ENCODE data around the gene MTHFSD.

DNA sequence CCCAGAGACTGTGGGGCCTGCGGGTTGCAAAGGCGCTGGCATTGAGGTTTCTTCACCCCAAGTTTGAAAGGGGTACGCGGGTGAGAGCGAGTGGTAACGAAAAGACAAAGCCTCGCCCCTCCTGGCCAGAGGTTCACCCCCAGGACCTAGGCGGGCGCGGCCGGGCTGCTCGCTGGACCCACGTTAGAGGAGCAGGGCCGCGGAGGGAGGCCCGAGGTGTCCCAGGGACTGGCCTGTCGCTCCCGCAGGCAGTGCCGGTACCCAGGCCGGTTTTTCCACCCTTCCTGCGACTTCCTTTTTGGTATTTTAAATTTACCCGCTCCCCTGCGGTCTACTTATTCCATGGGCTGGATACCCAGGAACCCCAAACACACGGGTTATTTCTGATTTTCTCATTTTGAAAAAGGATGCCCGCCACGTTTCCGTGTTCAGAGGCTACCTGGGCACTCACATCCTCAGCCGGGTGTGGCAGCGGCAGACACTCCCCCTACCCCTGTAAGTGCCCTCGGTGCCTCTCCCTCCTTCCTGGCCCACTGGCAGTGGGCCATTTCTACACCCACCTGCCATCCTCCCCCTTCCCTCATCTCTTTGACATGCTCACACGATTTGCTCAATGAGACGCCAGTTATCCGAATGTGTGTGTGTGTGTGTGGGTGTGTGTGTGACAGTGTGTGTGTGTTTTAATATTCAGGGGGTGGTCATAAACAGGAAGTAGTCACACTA lies 21.7 kb upstream of the MTHFSD start:
- TF ChIP-seq, protein P1, sequence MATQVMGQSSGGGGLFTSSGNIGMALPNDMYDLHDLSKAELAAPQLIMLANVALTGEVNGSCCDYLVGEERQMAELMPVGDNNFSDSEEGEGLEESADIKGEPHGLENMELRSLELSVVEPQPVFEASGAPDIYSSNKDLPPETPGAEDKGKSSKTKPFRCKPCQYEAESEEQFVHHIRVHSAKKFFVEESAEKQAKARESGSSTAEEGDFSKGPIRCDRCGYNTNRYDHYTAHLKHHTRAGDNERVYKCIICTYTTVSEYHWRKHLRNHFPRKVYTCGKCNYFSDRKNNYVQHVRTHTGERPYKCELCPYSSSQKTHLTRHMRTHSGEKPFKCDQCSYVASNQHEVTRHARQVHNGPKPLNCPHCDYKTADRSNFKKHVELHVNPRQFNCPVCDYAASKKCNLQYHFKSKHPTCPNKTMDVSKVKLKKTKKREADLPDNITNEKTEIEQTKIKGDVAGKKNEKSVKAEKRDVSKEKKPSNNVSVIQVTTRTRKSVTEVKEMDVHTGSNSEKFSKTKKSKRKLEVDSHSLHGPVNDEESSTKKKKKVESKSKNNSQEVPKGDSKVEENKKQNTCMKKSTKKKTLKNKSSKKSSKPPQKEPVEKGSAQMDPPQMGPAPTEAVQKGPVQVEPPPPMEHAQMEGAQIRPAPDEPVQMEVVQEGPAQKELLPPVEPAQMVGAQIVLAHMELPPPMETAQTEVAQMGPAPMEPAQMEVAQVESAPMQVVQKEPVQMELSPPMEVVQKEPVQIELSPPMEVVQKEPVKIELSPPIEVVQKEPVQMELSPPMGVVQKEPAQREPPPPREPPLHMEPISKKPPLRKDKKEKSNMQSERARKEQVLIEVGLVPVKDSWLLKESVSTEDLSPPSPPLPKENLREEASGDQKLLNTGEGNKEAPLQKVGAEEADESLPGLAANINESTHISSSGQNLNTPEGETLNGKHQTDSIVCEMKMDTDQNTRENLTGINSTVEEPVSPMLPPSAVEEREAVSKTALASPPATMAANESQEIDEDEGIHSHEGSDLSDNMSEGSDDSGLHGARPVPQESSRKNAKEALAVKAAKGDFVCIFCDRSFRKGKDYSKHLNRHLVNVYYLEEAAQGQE (IDR thresholded peaks at IDR 0.05; ENCODE audit: low read depth): no peak
- TF ChIP-seq EP300 (IDR thresholded peaks at IDR 0.05; ENCODE audit: borderline replicate concordance): no peak
- TF ChIP-seq, protein P2, sequence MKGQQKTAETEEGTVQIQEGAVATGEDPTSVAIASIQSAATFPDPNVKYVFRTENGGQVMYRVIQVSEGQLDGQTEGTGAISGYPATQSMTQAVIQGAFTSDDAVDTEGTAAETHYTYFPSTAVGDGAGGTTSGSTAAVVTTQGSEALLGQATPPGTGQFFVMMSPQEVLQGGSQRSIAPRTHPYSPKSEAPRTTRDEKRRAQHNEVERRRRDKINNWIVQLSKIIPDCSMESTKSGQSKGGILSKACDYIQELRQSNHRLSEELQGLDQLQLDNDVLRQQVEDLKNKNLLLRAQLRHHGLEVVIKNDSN (IDR thresholded peaks at IDR 0.05): no peak
- TF ChIP-seq EGR1 (IDR thresholded peaks at IDR 0.05): no peak

Data from Ishikawa (cell line).